ENCODE results near the gene SOBP.

SOBP gene, protein sequence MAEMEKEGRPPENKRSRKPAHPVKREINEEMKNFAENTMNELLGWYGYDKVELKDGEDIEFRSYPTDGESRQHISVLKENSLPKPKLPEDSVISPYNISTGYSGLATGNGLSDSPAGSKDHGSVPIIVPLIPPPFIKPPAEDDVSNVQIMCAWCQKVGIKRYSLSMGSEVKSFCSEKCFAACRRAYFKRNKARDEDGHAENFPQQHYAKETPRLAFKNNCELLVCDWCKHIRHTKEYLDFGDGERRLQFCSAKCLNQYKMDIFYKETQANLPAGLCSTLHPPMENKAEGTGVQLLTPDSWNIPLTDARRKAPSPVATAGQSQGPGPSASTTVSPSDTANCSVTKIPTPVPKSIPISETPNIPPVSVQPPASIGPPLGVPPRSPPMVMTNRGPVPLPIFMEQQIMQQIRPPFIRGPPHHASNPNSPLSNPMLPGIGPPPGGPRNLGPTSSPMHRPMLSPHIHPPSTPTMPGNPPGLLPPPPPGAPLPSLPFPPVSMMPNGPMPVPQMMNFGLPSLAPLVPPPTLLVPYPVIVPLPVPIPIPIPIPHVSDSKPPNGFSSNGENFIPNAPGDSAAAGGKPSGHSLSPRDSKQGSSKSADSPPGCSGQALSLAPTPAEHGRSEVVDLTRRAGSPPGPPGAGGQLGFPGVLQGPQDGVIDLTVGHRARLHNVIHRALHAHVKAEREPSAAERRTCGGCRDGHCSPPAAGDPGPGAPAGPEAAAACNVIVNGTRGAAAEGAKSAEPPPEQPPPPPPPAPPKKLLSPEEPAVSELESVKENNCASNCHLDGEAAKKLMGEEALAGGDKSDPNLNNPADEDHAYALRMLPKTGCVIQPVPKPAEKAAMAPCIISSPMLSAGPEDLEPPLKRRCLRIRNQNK

DNA sequence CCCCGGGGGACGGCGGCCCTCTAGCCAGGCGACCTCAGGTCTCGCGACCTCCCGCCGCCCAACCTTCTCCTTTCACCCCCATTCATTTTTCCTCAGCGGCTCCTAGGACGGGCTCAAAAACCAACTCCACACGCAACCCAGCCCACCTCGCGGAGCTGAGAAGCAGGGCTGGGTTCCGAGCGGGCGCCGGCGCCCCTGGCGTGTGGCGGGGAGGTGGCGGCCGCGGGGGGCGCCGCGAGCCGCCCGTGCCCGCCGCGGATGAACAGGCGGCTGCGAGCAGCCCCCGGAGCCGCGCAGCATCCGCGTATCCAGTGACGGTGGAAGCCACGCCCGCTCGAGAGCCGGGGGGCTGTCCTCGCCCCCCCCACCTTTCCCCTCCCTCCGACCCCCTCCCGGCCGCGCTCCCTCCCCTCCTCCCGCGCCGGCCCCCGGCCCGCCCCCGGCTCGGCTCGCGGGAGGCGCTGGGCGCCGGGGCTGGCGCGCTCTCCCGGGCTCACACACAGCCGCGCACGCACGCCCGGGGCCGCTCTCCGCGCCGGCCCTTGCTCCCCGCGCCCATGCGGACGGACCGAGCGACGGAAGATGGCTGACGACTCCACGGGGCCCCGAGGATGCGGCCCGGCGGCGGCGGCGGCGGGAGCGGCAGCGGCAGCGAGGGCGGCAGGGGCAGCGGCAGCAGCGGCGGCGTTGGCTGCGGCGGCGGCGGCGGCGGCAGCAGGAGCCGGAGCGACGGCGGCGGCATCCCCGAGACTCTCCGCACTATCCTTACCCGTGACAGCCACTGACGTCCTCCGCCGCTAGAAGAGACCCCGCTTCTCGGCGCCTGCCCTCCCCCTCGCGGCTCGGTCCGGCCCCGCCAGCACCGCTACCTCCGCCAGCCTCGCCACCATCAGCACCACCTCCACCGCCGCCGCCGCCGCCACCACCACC lies at the start of gene SOBP:
Gene SOBP (plus strand): TSS at position 482 of the 930 bp plus-strand sequence. CDS start 500 bp downstream, outside the sequence.
- ATAC-seq = peak; percentile 29

DNA sequence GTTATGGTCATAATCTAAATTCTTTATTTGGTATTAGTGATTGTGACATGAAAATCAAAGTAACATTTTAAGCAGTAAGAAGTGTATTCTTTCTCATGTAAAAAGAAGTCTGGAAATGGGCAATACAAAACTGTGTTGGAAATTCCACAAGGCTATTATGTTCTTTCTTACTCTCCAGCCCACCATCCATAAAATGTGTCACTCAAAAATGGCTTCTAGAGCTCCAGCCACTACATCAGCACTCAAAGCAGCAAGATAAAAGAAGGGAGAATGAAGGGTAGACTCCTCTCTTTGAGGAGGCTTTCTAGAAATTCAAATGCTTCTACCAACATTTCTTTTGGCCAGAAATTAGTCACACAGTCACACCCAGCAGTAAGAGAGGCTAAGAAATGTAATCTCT lies 49.0 kb upstream of the SOBP start:
- TF ChIP-seq ESRRG (CRISPR knock-in tag; IDR thresholded peaks at IDR 0.05) (no peak), TCF4 (CRISPR knock-in tag; IDR thresholded peaks at IDR 0.05; ENCODE audit: borderline replicate concordance) (no peak), TOX (CRISPR knock-in tag; IDR thresholded peaks at IDR 0.05; ENCODE audit: borderline replicate concordance) (no peak)
- TF ChIP-seq, protein P1, sequence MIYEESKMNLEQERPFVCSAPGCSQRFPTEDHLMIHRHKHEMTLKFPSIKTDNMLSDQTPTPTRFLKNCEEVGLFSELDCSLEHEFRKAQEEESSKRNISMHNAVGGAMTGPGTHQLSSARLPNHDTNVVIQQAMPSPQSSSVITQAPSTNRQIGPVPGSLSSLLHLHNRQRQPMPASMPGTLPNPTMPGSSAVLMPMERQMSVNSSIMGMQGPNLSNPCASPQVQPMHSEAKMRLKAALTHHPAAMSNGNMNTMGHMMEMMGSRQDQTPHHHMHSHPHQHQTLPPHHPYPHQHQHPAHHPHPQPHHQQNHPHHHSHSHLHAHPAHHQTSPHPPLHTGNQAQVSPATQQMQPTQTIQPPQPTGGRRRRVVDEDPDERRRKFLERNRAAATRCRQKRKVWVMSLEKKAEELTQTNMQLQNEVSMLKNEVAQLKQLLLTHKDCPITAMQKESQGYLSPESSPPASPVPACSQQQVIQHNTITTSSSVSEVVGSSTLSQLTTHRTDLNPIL (CRISPR knock-in tag; IDR thresholded peaks at IDR 0.05; ENCODE audit: low read depth) = no peak
- ATAC-seq = no peak

More for the DNA sequence above, at the start of gene SOBP:
- no peak for TF ChIP-seq GLIS3 (CRISPR knock-in tag; IDR thresholded peaks at IDR 0.05)
- TF ChIP-seq ZFP30 (CRISPR knock-in tag; IDR thresholded peaks at IDR 0.05) = no peak
- TF ChIP-seq, protein P2, sequence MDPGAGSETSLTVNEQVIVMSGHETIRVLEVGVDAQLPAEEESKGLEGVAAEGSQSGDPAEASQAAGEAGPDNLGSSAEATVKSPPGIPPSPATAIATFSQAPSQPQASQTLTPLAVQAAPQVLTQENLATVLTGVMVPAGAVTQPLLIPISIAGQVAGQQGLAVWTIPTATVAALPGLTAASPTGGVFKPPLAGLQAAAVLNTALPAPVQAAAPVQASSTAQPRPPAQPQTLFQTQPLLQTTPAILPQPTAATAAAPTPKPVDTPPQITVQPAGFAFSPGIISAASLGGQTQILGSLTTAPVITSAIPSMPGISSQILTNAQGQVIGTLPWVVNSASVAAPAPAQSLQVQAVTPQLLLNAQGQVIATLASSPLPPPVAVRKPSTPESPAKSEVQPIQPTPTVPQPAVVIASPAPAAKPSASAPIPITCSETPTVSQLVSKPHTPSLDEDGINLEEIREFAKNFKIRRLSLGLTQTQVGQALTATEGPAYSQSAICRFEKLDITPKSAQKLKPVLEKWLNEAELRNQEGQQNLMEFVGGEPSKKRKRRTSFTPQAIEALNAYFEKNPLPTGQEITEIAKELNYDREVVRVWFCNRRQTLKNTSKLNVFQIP (CRISPR knock-in tag; IDR thresholded peaks at IDR 0.05; ENCODE audit: borderline replicate concordance, low read depth) = no peak
- TF ChIP-seq, protein P3, sequence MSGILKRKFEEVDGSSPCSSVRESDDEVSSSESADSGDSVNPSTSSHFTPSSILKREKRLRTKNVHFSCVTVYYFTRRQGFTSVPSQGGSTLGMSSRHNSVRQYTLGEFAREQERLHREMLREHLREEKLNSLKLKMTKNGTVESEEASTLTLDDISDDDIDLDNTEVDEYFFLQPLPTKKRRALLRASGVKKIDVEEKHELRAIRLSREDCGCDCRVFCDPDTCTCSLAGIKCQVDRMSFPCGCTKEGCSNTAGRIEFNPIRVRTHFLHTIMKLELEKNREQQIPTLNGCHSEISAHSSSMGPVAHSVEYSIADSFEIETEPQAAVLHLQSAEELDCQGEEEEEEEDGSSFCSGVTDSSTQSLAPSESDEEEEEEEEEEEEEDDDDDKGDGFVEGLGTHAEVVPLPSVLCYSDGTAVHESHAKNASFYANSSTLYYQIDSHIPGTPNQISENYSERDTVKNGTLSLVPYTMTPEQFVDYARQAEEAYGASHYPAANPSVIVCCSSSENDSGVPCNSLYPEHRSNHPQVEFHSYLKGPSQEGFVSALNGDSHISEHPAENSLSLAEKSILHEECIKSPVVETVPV (CRISPR knock-in tag; IDR thresholded peaks at IDR 0.05) = no peak
- TF ChIP-seq PPARA (CRISPR knock-in tag; IDR thresholded peaks at IDR 0.05; ENCODE audit: borderline replicate concordance) = no peak
- no peak for TF ChIP-seq CSDC2 (CRISPR knock-in tag; IDR thresholded peaks at IDR 0.05)
- no peak for TF ChIP-seq ARNTL (CRISPR knock-in tag; IDR thresholded peaks at IDR 0.05; ENCODE audit: borderline replicate concordance, low read depth)
- TF ChIP-seq ZNF8 (CRISPR knock-in tag; IDR thresholded peaks at IDR 0.05) = no peak
- no peak for TF ChIP-seq ZFP3 (CRISPR knock-in tag; IDR thresholded peaks at IDR 0.05)
- TF ChIP-seq RARB (CRISPR knock-in tag; IDR thresholded peaks at IDR 0.05) = no peak
- TF ChIP-seq, protein P4, sequence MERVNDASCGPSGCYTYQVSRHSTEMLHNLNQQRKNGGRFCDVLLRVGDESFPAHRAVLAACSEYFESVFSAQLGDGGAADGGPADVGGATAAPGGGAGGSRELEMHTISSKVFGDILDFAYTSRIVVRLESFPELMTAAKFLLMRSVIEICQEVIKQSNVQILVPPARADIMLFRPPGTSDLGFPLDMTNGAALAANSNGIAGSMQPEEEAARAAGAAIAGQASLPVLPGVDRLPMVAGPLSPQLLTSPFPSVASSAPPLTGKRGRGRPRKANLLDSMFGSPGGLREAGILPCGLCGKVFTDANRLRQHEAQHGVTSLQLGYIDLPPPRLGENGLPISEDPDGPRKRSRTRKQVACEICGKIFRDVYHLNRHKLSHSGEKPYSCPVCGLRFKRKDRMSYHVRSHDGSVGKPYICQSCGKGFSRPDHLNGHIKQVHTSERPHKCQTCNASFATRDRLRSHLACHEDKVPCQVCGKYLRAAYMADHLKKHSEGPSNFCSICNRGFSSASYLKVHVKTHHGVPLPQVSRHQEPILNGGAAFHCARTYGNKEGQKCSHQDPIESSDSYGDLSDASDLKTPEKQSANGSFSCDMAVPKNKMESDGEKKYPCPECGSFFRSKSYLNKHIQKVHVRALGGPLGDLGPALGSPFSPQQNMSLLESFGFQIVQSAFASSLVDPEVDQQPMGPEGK (CRISPR knock-in tag; IDR thresholded peaks at IDR 0.05; ENCODE audit: borderline replicate concordance) = no peak
- TF ChIP-seq ESRRG (CRISPR knock-in tag; IDR thresholded peaks at IDR 0.05) = no peak
- TF ChIP-seq, protein P1 (CRISPR knock-in tag; IDR thresholded peaks at IDR 0.05; ENCODE audit: low read depth) = no peak
- no peak for TF ChIP-seq SNAI2 (CRISPR knock-in tag; IDR thresholded peaks at IDR 0.05)
- TF ChIP-seq TCF4 (CRISPR knock-in tag; IDR thresholded peaks at IDR 0.05; ENCODE audit: borderline replicate concordance) = no peak
- TF ChIP-seq ZC3H10 (CRISPR knock-in tag; IDR thresholded peaks at IDR 0.05) = no peak
- no peak for TF ChIP-seq ISL1 (CRISPR knock-in tag; IDR thresholded peaks at IDR 0.05)
- no peak for TF ChIP-seq OSR1 (CRISPR knock-in tag; IDR thresholded peaks at IDR 0.05)
- no peak for TF ChIP-seq BACH2 (CRISPR knock-in tag; IDR thresholded peaks at IDR 0.05; ENCODE audit: borderline replicate concordance)

Measured in SK-N-SH treated with all-trans-retinoic acid at 6 μM for 48 hours (cell line).